Stomach (tissue), 9 donors: ENCODE data around the gene PRSS2. TPM values are rescaled to one million over a fixed set of nuclear protein-coding genes. Genes with fewer than 3 reads are reported as not detected.
"Not testable (repeated sequence)": the region's sequence is repeated elsewhere in the genome, so short reads cannot be mapped to it uniquely, and the experiment has no call there.

Source experiments
- DNase-seq, 2 donors: peaks; one replicate each; pipeline versions ENCODE4 v3.0.0 to v3.0.0-alpha.2; 2013 to 2019
- H3K27ac ChIP-seq, 5 donors: fragments of 200-600 bp in 4 of 5; sonication (generic) in 4 of 5; one replicate each; pipeline ENCODE4 v1.5.1; 2013 to 2019; ENCODE audit warnings: mild to moderate bottlenecking in 1 of 5, moderate library complexity in 1 of 5
- H3K27me3 ChIP-seq, 3 donors: fragments of 200-600 bp; sonication (generic); one replicate each; pipeline ENCODE4 v1.5.1; 2017 to 2019; ENCODE audit warnings: mixed run types in 1 of 3
- H3K36me3 ChIP-seq, 4 donors: fragments of 200-600 bp; sonication (generic); 1 replicate in 3 of 4; 2 replicates in 1 of 4; pipeline ENCODE4 v1.5.1; 2016 to 2019
- H3K4me1 ChIP-seq, 4 donors: fragments of 200-600 bp; sonication (generic); one replicate each; pipeline ENCODE4 v1.5.1; 2016 to 2019
- H3K4me3 ChIP-seq, 4 donors: fragments of 200-600 bp; sonication (generic) in 3 of 4; one replicate each; pipeline ENCODE4 v1.5.1; 2016 to 2019; ENCODE audit warnings: mild to moderate bottlenecking in 1 of 4
- H3K9me3 ChIP-seq, 4 donors: fragments of 200-600 bp; sonication (generic); one replicate each; pipeline ENCODE4 v1.5.1; 2016 to 2019
- EP300 ChIP-seq: sonication (generic); formaldehyde crosslinking; IDR thresholded peaks from one replicate; pipeline ENCODE4 v1.6.1; 2017; ENCODE audit warnings: antibody characterized with exemption
- POLR2A ChIP-seq, 4 donors: fragments of 450-650 bp; IDR thresholded peaks; one replicate each; pipeline ENCODE4 v1.6.1; 2016; ENCODE audit warnings: antibody characterized with exemption in 4 of 4, control low read depth in 2 of 4, mild to moderate bottlenecking in 1 of 4, moderate library complexity in 1 of 4
- POLR2AphosphoS5 ChIP-seq, 3 donors: sonication (generic); formaldehyde crosslinking; IDR thresholded peaks; one replicate each; pipeline ENCODE4 v1.6.1; 2016; ENCODE audit warnings: antibody characterized with exemption in 3 of 3
- WGBS, 5 donors: extraction: QIAGEN DNeasy Blood & Tissue Kit in 3 of 5; methylation state at CpG; one replicate each; pipeline versions ENCODE4 v1.1.5 to v1.1.7; 2013 to 2018; 5-methylcytosine and 5-hydroxymethylcytosine counted together
- intact Hi-C: fragments of 100-400 bp; cut with DNase I; formaldehyde crosslinking; loops from one replicate; pipeline ENCODE4 v1.15.1; 2023; ENCODE audit warnings: low total_unique reads
- polyA plus RNA-seq, 3 donors: library from polyadenylated mRNA; stranded (reverse); fragments of 200-250 nt; gene quantifications; one replicate each; pipeline ENCODE4 v1.2.3, GENCODE V29; 2013
- total RNA-seq, 5 donors: library from RNA; depleted of rRNA; stranded (reverse); fragments of >200 nt; gene quantifications; one replicate each; pipeline versions ENCODE4 v1.1.0 to v1.2.3, GENCODE V29; 2014 to 2016
- TF ChIP-seq, protein P1 (sequence below), 7 experiments: fragments of 450-650 bp in 4 of 7; fragments of 200-600 bp in 3 of 7; sonication (generic) in 3 of 7; IDR thresholded peaks; one replicate each; pipeline ENCODE4 v1.5.1; 2016 to 2019; ENCODE audit warnings: antibody characterized with exemption in 7 of 7, control low read depth in 2 of 7, mild to moderate bottlenecking in 1 of 7
- donor health status: healthy with polysubstance abuse.
- donor health status: Bipolar disorder and iron deficiency.
- donor health status: healthy.

PRSS2 gene
- total and polyA plus RNA-seq, 8 donors, result 1.3 to 86.1 (median 59.1) TPM; not detected in 3

DNA sequence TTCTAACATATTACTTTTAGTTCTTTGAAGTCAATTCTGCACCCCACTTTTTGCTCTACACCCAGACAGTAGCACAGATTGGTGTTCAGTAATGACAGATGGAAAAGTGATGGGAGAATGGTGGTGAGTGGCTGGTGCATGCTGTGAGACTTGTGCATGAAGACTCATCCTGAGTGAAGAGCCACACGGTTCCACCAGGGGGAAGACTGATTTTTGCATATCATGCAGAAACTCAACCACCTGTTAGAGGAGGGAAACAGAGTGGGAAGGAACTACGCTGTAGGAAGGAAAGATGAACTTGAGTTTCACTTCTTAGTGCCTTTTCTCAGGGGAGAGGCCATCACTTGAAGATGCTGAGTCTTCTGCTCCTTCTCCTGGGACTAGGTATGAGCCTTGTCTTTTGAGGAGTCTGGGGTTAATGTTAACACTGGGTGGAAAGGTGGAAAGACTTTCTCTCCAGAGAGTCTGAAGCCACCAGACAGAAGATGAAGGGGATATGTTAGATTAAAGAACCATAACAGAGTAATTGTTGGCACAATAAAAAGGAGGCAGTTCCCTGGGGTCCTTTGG is 30.8 kb upstream of the PRSS2 start:
- intact Hi-C loops, result no loop called here
- Histone ChIP-seq H3K27ac (no peak overlapping the region), H3K27me3 (no peaks in the 10 kb centered on the region), H3K36me3 (no peaks in the 10 kb centered on the region), H3K4me1 (no peaks in the 10 kb centered on the region), H3K9me3 (no peaks in the 10 kb centered on the region), H3K4me3 (no peak overlapping the region)
- 33 to 55% (median 52%) methylated on average over 2 of the region's 2 CpGs for WGBS, 5 donors
- TF ChIP-seq POLR2AphosphoS5 (IDR thresholded peaks at IDR 0.05) (no peak), EP300 (no peak), POLR2A (IDR thresholded peaks at IDR 0.05) (no peak)
- TF ChIP-seq, protein P1, sequence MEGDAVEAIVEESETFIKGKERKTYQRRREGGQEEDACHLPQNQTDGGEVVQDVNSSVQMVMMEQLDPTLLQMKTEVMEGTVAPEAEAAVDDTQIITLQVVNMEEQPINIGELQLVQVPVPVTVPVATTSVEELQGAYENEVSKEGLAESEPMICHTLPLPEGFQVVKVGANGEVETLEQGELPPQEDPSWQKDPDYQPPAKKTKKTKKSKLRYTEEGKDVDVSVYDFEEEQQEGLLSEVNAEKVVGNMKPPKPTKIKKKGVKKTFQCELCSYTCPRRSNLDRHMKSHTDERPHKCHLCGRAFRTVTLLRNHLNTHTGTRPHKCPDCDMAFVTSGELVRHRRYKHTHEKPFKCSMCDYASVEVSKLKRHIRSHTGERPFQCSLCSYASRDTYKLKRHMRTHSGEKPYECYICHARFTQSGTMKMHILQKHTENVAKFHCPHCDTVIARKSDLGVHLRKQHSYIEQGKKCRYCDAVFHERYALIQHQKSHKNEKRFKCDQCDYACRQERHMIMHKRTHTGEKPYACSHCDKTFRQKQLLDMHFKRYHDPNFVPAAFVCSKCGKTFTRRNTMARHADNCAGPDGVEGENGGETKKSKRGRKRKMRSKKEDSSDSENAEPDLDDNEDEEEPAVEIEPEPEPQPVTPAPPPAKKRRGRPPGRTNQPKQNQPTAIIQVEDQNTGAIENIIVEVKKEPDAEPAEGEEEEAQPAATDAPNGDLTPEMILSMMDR (IDR thresholded peaks at IDR 0.05), result no peak
- DNase-seq, result no peak

DNA sequence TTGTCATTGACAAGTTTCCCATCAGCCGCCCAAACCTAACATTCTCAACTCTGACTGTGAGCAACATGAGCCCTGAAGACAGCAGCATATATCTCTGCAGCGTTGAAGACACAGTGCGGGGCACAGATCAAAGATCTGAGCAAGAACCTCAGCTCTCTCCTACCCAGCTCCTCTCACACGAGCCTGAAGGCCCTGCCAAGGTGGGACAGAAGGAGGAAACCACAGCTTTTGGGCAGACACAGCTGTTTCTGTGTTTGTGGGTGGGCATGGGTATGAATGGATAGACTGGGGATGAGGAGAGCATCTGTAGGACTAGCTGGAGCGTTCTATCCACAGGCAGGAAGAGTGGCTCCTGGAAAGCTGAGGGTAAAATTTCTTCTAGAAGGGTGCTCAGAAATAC is 30.0 kb upstream of the PRSS2 start:
- H3K4me1 ChIP-seq, result no peaks in the 10 kb centered on the region
- H3K27ac ChIP-seq, result no peak overlapping the region
- no peaks in the 10 kb centered on the region for H3K27me3 ChIP-seq
- intact Hi-C loops, result no loop called here
- WGBS, 5 donors, result 69 to 92% (median 75%) methylated on average over 3 to 5 of the region's 5 CpGs
- TF ChIP-seq EP300 (no peak), POLR2AphosphoS5 (IDR thresholded peaks at IDR 0.05) (no peak), POLR2A (IDR thresholded peaks at IDR 0.05) (no peak)
- TF ChIP-seq, protein P1 (IDR thresholded peaks at IDR 0.05), result no peak
- no peaks in the 10 kb centered on the region for H3K9me3 ChIP-seq
- H3K4me3 ChIP-seq, result no peak overlapping the region
- DNase-seq, result no peak
- H3K36me3 ChIP-seq, result no peaks in the 10 kb centered on the region

DNA sequence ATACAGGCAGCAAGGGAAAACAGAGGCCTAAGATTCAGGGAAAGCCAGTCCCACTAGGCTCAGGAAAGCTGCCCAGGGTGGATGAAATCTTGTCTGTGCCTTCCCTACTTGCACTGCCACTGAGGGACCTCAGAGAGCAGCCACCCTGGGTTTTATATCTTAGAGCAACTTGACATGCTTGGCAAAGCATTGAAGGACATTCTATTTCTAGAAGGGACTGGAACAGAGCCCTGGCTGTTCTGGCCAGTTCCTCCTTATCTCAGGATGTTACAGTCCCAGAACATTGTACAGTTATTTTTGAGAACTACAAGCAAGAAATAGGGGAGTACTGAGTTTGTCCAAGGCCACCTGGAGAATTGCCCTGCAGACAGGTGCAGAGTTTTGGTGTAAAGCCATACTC is 28.8 kb upstream of the PRSS2 start:
- H3K36me3 ChIP-seq, H3K27ac ChIP-seq, H3K4me1 ChIP-seq, DNase-seq, H3K4me3 ChIP-seq, intact Hi-C loops, H3K9me3 ChIP-seq, H3K27me3 ChIP-seq: not testable (repeated sequence)

DNA sequence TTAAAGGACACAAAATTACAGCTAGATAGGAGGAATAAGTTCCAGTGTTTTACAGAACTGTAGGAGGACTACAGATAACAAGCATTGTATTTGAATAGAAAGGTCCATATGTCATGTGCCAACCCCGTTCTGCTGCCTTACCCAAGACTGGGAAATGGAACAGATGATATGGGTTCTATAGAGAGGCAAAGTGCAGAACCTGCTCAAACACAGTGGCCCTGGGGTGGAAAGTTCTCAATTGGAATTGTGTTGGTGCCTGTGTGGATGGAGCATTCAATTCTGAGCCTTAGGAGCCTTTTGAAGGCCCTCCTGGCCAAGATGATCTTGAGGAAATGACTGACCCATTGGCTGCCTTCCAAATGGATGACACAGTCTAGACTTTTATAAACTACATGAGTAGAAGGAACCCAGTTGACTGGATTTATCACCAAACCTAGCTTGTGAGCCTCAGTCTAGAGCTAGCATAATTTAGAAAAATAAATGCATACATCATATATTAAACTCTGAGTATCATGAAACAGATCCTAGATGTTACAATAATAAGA is 25.6 kb upstream of the PRSS2 start:
- intact Hi-C loops, result no loop called here
- Histone ChIP-seq H3K27me3 (no peaks in the 10 kb centered on the region), H3K36me3 (no peaks in the 10 kb centered on the region), H3K27ac (no peak overlapping the region), H3K9me3 (no peaks in the 10 kb centered on the region), H3K4me1 (no peaks in the 10 kb centered on the region), H3K4me3 (no peak overlapping the region)
- WGBS, 5 donors, result 21 to 38% (median 29%) methylated on average over 1 of the region's 1 CpG
- no peak for DNase-seq
- TF ChIP-seq, protein P1 (IDR thresholded peaks at IDR 0.05), result no peak
- TF ChIP-seq POLR2A (IDR thresholded peaks at IDR 0.05) (no peak), POLR2AphosphoS5 (IDR thresholded peaks at IDR 0.05) (no peak), EP300 (no peak)

DNA sequence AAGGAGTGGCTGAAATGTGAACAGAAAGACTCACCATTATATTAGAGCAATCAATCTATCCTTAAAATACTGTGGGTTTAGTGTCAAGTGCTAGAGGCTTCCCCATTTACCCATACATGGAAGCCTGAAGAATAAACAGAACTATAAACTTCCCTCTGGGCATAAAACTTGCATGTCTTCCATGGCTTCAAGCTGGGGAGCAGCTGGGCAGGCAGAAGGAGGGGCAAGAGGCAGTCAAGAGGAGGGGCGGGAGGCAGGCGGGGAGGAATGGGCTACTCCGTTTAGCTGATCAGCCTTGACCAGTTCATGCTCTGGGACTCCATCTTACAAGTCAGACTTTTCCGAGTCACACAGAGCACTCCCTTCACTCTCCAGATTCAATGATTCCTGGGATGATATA is 25.0 kb upstream of the PRSS2 start:
- TF ChIP-seq, protein P1 (IDR thresholded peaks at IDR 0.05), result no peak
- TF ChIP-seq POLR2AphosphoS5 (IDR thresholded peaks at IDR 0.05) (no peak), EP300 (no peak), POLR2A (IDR thresholded peaks at IDR 0.05) (no peak)
- Histone ChIP-seq H3K27me3 (no peaks in the 10 kb centered on the region), H3K27ac (no peak overlapping the region), H3K4me3 (no peak overlapping the region), H3K36me3 (no peaks in the 10 kb centered on the region), H3K4me1 (no peaks in the 10 kb centered on the region), H3K9me3 (no peaks in the 10 kb centered on the region)
- 60 to 86% (median 76%) methylated on average over 4 of the region's 4 CpGs for WGBS, 5 donors
- intact Hi-C loops, result no loop called here
- DNase-seq, result no peak
